ELF-1 (cell line): ENCODE data around the gene MGMT.

Experiments
- DNase-seq: peaks from one replicate; pipeline ENCODE4 v3.0.0-alpha.2; 2016; ENCODE audit warnings: low read depth, low spot score

The MGMT gene

DNA sequence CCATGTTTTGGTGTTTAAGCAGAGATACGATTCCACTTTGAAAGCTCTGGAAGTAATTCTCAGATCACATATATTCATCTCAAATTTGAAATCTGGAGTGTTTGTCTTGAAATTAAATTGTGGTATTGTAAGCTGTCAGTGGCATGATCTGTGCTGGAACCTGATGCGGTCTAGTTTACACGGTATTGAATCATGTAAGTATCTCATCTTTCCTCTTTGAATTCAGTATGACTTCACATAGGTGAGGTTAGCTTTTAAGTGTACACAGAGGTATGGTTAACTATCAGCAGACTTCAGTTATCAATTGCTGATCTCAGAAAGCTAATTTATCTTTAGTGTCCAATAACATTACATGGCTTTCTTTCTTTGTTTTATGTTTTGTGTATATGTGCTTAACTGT lies 155.2 kb downstream of the MGMT start:
- no peak for DNase-seq

DNA sequence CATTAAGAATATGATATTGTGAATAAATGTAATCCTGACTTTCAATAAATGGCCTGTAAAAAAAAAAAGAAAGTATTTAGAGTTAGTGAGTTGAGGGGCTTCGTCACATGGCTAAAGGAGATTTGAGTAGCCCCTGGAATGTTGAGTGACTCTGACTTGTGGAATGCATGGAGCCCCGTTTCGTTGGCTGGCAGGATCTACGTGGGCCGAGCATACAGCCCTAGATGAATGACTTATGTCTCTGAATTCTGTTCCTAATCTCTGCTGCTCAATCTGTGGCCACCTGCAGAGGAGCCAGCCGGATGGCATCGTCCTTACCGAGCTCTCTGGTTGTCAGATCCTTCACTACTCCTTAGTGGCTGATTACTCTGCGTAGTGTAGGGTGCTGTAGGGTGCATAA lies 155.7 kb downstream of the MGMT start:
- DNase-seq: no peak

DNA sequence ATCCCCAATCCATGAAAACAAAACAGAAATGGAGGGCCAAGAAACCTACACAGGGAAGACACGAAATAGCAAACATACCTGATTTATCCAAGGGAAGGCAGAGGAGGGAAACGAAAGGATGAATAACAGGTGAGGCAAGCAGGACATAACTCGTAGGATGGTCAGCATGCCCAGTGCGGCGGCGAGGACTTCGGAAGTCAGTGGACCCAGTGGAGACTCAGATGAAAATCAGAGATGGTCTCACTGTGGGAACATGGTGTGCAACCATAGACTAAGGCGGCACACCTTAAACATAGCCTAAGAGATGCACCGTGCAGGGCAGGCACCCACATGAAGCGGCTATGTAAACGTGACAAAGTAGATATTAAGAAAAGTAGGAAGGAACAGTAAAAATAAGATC lies 157.5 kb downstream of the MGMT start:
- no peak for DNase-seq

DNA sequence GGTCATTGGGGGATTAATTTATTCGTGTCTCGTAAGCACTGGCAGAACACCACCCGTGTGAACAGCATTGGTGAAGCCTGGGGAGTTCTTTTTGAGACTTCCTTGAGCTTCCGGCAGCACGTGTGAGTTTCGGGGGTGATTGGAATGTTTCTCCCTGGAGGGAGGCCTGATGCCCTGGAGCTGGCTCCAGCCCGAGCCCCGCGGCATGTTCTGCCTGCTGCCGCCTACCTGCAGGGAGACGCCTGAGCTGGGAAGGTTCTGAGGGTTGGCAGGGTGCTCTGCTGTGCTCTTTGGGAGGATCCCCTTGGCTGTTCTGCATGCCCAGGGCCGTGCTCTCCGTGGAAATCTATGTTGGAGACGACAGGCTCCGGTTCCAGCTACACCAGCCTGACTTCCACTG lies 159.3 kb downstream of the MGMT start:
- DNase-seq: peak; percentile 32

DNA sequence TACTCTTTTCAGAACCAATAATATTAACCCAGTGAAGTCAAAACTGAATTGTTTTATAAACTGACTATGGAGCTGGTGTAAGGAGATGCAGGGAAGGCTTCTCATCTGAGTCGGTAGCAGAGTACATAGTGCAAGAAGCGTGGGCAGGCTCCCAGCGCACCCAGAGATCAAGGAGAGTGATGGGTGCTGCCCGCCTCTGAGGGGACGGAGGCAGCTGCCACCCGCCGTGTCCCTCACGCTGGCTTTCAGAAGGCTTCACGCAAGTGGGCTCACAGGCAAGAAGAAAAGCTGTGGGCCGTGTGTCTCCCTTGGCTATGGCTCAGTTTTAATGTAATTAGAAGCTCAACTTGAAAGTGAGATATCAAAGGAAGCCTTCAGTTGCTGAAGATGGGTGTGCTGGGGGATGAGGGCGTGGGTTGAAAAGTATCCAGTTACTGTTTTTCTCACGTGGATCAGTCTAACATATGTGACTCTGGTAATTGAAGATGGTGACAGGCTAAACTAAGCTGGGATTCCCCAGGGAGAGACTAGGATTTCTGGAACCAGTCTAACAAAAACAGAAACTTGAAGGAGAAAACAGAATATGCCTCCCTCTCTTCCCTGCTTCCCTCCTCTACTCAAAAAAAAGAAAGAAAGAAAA lies 159.9 kb downstream of the MGMT start:
- DNase-seq: no peak

DNA sequence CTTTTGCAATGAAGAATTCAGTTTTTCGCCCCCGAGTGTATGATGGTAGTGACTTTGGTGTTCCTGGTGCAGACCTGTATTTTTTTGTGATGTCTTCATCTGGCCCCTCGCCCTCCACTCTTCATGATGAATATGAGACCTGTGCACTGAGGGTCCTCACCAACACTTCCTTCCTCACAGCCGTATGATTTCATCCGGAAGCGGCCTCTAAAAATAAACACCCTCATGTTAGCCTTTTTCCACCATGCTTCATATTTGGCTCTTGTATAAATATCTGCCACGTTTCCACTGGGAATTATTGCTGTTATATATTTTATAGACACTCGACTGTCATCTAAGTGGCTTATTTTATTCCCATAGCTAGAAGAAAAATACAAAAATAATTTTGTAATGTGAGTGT lies 160.4 kb downstream of the MGMT start:
- DNase-seq: no peak

DNA sequence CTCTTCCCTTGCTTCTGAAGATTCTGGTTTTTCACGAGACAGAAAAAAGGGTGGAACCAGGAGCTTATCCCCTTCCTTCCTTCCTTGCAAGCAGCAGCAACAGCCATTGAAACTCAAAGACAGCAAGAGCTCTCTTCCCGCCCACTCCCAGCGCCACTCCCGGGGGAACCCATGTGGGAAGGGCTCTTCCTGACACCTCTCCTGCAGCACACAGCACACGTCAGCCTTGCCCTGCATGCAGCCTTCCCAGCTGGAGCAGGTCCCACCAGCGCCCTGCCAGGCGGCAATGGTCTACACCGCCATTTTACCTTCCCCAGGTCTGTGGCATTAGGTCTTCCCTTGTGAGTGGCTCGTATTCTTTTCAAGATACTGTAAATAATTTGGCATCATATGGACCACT lies 161.8 kb downstream of the MGMT start:
- DNase-seq: no peak

DNA sequence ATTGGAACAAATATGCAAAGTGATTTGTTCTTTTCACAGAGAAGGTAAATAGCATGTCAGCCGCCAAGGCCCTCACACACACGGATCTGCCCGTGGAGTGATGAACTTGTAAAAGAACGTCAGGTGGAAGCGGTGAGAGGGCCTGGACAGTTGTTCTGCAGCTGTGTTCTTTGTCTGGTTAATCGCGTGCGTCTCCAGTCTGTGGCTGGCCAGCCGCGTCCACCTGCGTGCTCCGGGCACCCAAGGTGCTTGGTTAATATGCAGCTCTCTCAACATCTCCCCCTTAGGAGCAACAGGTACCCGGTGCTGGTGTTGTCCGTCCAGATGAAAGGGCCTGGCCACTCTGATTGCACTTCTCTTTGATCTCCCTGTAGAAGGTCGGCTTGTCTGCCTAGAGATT lies 162.9 kb downstream of the MGMT start:
- DNase-seq: no peak

DNA sequence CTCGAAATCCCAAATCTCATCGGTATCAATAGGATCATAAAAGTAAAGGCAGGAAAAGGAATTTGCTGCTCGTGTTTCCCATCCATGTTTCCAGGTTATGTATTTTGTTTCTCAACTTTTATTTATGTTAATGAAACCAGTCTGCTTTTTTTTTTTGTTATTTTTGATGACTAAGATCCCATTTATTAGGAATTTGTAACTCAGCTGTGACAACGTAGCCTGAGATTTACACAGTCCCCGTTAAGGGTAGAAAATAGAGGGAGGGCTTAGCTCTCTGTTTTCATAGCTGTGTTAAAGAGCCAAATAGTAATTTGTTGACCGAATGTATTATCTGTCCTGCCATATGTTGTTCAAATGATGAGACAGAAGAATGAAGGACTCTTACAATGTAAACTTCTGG lies 164.0 kb downstream of the MGMT start:
- no peak for DNase-seq

DNA sequence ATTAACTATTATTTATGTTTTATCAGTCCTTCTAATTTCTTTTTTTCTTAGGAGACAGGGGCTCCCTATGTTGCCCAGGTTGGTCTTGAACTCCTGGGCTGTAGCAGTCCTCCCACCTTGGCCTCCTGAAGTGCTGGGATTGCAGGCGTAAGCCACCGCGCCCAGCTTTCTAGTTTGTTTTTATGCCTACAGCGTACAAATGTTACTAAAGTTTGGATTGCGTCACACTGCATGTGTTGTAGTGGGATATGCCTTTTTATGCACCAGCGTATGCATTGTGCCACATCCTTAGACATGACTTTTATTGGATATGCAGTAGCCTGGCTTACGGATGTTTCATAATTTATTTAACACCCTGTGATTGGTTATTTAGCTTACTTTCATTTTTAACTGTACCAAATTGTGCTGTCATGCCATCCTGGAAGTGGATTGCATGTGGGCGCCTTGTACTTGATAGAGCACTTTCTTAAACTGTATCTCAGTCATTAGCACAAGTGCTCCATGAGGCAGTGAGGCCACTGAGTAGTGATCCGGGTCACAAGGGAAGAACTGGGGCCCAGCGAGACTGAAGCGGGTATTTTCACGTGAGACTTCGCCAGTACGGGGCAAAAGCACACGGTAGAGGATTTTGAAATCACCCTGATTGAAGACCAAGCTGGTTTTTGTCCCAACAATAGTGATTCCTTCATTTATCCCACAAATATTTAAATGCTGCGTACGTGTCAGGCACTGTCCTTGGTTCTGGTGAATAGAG lies 165.0 kb downstream of the MGMT start:
- no peak for DNase-seq

DNA sequence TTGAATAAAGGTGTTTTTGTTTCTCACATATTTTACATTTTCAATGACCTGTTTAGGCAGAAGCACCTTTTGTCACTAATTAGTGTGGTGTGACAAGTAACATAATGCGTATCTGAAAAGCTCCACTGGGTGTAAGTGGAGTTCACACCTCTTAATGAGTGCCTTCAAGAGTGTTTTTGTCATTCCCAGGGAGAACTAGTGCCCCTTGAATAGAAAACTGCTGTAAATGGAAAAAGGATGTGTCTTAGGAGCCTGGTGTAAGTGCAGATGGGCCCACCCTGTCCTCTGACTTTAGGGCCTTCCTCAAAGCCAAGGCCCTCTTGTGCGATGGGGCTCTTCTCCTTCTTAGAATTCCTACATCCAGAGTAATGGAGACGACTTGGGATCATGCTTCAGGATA lies 170.0 kb downstream of the MGMT start:
- peak; percentile 19 for DNase-seq

DNA sequence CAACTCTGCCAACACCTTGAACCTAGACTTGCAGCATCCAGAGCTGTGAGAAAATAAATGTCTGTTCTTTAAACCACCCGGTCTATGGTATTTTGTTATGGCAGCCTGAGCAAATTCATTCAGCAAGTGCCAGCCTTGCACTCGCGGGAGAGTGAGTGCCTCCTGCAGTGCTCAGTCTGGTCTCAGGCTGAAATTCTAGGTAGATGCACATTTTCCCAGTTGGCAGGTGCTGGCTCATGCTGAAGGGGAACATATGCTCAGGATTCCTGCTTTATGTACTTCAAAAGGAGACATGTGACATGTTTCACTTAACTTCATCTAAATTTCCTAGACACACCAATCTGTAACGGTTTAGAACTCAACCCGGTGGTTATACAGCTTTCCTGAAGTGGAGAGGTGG lies 170.8 kb downstream of the MGMT start:
- no peak for DNase-seq

DNA sequence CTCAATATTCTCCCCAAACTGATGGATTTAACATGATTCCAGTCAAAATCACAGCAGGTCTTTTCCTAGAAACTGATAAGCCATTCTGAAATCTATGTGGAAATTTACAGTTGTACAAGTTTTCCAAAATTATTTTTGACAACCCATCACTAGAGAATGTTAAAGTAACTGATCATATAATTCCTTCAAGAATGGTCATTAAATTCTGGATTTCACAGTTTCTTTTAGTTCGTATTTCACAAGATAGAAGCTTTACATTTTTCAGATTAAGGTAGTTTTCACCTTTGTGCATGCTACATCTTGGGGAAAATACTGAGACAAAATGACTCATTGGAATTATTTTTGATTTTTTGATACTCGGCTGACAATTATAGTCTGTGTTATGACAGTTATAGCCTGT lies 174.3 kb downstream of the MGMT start:
- no peak for DNase-seq

DNA sequence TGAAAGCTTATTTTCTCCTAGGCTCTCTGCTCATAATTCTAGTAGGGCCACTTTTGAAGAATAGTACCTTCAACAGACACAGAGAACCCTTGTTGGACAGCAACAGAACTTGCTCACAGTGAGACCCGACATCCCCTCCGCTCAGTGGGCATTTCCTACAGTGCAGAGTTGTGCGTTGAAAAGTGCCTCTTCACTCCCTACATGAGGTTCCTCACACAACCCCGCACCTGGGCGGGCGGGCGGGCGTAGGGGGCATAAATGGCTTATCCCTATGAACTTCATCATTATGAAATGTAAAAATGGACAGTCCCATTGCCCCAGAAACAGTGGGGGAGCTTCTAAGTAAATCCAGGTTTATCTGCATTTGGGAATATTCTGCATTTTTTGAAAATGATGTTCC lies 174.9 kb downstream of the MGMT start:
- no peak for DNase-seq

DNA sequence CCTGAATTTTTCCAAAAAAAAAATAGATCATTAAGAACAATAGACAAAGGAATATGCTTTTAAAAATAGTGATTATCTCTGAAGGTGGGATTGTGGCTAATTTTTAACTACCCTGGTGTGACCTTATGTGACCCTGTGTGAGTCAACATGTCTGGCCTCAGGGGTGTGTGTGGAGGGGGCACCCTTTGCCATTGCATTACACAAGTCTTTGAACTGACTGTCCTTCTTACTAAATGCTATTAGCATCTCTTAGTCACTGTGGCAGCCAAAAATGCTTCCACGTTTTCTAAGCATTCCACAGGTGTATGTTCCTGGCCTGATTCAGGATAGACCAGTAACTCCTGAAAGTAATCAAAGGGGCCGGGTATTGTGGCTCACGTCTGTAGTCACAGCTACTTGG lies 175.4 kb downstream of the MGMT start:
- DNase-seq: peak; percentile 42

DNA sequence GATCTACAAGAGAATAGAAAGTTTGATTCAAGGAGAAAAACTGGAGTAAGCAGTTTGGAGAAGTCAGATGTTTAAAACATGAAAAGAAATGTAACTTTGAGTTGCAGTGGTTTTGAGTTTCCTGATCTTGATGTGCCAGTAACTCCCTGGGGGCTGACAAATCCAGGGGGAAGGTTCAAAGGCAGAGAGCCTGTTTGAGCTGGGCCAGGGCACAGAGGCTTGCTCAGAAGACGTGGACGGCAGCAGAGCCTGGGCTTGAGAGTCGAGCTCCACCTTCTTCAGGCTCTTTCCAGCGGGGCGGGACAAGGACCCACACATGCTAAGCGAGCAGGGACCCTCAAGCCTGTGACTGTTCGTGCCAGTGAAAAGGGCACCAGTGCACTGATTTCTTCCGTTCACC lies 176.2 kb downstream of the MGMT start:
- no peak for DNase-seq

DNA sequence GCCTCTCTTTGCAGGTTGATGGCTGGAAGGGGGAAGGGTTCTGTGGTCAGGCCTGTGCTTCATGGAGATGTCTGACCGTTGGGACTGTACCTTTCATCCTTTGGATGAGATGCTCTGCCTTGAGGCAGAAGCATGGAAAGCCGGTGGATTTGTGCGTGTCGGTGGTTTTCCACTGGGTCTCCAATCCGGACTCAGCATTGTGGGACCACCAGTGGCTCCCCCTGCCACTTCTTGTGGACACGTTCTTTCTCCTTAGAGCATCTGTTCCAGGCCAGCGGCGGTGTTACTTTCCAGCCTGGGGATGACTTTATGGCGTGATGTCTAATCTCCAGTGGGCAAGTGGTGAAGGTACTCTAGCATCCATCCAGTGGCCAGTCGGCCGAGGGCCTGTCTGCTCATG lies 178.4 kb downstream of the MGMT start:
- DNase-seq: no peak

DNA sequence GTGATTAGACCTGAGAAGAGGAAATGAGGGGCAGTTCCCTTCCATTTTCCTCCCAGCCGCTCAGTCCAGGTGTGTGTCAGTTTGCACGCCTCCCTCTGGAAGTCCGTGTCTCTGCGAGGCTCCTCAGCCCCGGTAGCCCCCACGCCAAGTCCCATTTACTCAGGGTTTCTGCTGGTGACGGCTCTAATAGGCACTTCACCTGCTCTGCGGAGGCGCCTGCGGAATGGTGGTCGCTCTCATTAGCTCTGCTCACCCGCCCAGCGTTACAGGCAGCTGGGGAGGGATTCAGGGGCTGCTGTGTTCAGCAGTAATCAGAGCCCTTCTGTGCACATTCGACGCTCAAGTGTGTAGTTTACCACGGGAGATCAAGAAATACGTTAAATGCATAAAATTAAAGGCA lies 179.9 kb downstream of the MGMT start:
- no peak for DNase-seq

DNA sequence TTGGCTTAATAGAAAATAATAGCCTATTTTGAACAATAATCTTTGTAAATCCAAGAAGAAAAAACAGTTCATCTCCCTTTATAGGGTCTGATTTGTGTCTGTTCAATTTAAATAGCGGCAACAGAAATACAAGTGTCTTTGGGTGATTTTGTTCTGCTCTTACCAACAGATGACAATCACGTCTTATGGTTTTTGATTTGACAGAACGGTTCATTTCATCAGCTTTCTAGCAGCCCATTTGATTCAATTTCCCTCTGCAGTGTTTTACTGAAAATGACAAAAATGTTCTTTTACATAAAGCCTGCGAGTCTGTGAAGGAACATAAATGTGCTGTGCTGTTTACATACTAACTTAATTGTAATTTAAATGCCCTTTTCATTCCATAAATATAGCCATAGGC lies 180.5 kb downstream of the MGMT start:
- no peak for DNase-seq

DNA sequence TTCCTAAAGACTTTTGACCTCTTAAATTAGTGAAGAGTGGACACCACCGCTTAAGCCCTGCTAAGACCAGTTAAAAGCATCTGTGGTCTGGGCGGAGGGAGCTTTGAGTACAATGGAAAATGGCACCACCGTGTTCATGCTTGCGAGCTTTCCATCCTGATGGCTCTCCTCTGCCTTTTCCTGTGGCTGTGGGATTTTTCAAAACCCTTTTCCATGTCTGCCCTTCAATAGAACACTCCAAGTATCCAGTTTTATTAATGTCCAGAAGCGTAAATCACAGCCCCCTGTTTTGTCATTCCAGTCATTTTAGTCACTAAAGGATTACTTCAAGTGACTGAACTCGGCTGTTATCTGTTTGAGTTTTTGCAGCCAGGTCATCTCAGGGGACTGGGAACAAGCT lies 181.8 kb downstream of the MGMT start:
- DNase-seq: no peak

DNA sequence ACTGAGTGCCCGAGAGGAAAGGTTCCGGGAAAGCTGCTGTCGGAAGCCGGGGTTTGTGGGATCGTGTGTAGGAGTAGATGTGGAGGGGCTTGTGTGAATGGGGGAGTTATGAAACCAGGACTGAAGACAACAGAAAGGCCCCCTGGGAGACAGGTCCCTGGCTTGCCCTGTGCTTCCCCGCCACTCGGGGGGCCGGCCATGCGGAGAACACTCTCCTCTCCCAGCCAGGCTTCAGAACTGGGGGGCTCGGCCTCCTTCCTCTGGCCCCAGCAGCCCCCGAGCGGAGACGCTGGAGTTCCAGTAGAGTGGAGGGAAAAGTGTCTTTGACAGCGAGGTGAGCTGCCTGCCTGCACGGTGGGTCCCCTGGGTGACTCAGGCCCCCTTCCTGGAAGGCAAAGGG lies 185.0 kb downstream of the MGMT start:
- no peak for DNase-seq

DNA sequence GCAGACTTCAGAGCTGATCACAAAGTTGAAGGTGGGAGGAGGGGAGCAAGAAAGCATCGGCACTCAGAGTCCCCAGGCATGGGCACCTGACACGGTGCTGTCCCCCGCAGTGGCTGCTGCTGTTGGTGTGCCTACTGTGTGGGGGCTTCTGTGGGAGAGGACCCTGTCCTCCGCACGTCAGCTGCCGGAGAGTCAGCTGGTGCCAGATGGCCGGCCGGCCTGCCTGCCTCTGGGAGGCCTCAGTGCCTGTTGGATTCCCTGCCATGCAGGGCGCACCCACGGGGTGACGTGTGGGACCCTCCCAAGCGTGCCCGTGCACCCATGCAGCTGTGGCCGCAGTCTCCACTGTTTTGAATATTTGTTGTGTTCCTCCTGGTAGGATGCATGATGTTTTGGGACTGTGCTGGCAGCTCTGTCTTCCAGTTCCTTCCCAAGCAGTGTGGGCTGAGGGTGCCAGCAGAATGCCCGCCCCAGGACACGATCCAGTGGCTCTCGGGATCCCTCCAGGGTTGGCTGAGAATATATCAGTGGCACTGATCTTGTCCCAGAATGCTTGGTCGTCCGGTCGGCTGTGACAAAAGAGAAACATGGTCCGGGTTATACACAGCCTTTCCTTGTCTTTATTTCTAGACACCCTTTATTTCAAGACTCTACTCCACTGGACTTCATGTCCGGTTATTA lies 185.6 kb downstream of the MGMT start:
- no peak for DNase-seq

DNA sequence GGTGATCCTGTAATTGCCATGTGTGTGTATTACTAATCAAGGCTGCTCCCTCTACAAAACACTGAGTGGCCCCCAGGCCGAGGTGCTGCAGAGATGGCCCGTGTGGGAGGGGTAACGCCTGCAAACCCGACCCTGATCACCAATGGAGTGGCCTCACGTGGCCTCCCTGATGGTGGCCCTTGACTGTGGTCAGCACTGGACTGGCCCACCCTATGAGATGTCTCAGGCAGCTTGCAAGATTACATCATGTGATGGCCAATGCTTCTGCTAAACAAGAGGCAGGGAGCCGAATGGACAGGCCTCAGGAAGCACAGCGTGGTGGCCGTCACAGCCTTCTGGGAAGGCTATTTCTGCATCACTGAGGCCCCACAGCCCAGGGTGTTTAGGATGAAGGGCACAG lies 186.4 kb downstream of the MGMT start:
- no peak for DNase-seq
